Measurements from ENCODE around the gene GPSM1. TPM values are rescaled to one million over a fixed set of nuclear protein-coding genes. Genes with fewer than 3 reads are reported as not detected.
A peak's percentile ranks its signal among the peaks of the same experiment; 100 is the strongest.
"Not testable (repeated sequence)": the region's sequence is repeated elsewhere in the genome, so short reads cannot be mapped to it uniquely, and the experiment has no call there.

The GPSM1 gene
- total RNA-seq, 3 donors from 2014 or later = 12.8 to 13.6 (median 13.4) TPM

- H3K4me1 Mint-ChIP-seq (ENCODE audit: low read depth) = peaks cover 2% of the 10 kb centered on the region
- ATAC-seq (peak in 1 of 2 donors; percentile 3), DNase-seq (no peak)
- no peak overlapping the region for H3K4me3 Mint-ChIP-seq
- no peaks in the 10 kb centered on the region for H3K27me3 Mint-ChIP-seq (ENCODE audit: low read depth)
- H3K9me3 Mint-ChIP-seq = no peaks in the 10 kb centered on the region
- no peaks in the 10 kb centered on the region for H3K36me3 Mint-ChIP-seq (ENCODE audit: insufficient read depth)
These were observed 16.0 kb downstream of the GPSM1 start for GRCh38 chr9:136343121-136343883.

GRCh38 chr9:136343884-136344269 lies 16.5 kb downstream of the GPSM1 start:
- no peak for ATAC-seq
- H3K27me3 Mint-ChIP-seq (ENCODE audit: low read depth) = no peaks in the 10 kb centered on the region
- no peak overlapping the region for H3K4me3 Mint-ChIP-seq
- no peak for DNase-seq
- H3K9me3 Mint-ChIP-seq = no peaks in the 10 kb centered on the region
- no peaks in the 10 kb centered on the region for H3K36me3 Mint-ChIP-seq (ENCODE audit: insufficient read depth)
- H3K4me1 Mint-ChIP-seq (ENCODE audit: low read depth) = peaks cover 2% of the 10 kb centered on the region

GRCh38 chr9:136344544-136345280 lies 17.4 kb downstream of the GPSM1 start:
- peaks cover 2% of the 10 kb centered on the region for H3K4me1 Mint-ChIP-seq (ENCODE audit: low read depth)
- H3K27me3 Mint-ChIP-seq (ENCODE audit: low read depth) = no peaks in the 10 kb centered on the region
- no peak for DNase-seq
- H3K9me3 Mint-ChIP-seq = no peaks in the 10 kb centered on the region
- no peak overlapping the region for H3K4me3 Mint-ChIP-seq
- H3K36me3 Mint-ChIP-seq (ENCODE audit: insufficient read depth) = no peaks in the 10 kb centered on the region
- ATAC-seq = no peak

GRCh38 chr9:136345281-136346156 lies 18.2 kb downstream of the GPSM1 start:
- no peaks in the 10 kb centered on the region for H3K36me3 Mint-ChIP-seq (ENCODE audit: insufficient read depth)
- H3K4me3 Mint-ChIP-seq = no peak overlapping the region
- DNase-seq (no peak), ATAC-seq (no peak)
- no peaks in the 10 kb centered on the region for H3K9me3 Mint-ChIP-seq
- peaks cover 2% of the 10 kb centered on the region for H3K4me1 Mint-ChIP-seq (ENCODE audit: low read depth)
- no peaks in the 10 kb centered on the region for H3K27me3 Mint-ChIP-seq (ENCODE audit: low read depth)

GRCh38 chr9:136346157-136346481 lies 18.8 kb downstream of the GPSM1 start:
- H3K36me3 Mint-ChIP-seq (ENCODE audit: insufficient read depth) = no peaks in the 10 kb centered on the region
- no peak overlapping the region for H3K4me3 Mint-ChIP-seq
- no peak for DNase-seq
- peaks cover 2% of the 10 kb centered on the region for H3K4me1 Mint-ChIP-seq (ENCODE audit: low read depth)
- no peaks in the 10 kb centered on the region for H3K27me3 Mint-ChIP-seq (ENCODE audit: low read depth)
- no peak for ATAC-seq
- H3K9me3 Mint-ChIP-seq = no peaks in the 10 kb centered on the region

- H3K36me3 Mint-ChIP-seq (ENCODE audit: insufficient read depth) = no peaks in the 10 kb centered on the region
- ATAC-seq (no peak), DNase-seq (no peak)
- H3K4me1 Mint-ChIP-seq (ENCODE audit: low read depth) = peaks cover 2% of the 10 kb centered on the region
- H3K9me3 Mint-ChIP-seq = no peaks in the 10 kb centered on the region
- no peak overlapping the region for H3K4me3 Mint-ChIP-seq
- no peaks in the 10 kb centered on the region for H3K27me3 Mint-ChIP-seq (ENCODE audit: low read depth)
These were observed 19.7 kb downstream of the GPSM1 start for GRCh38 chr9:136346927-136347465.

GRCh38 chr9:136347472-136348256 lies 20.3 kb downstream of the GPSM1 start:
- ATAC-seq = no peak
- no peaks in the 10 kb centered on the region for H3K36me3 Mint-ChIP-seq (ENCODE audit: insufficient read depth)
- H3K9me3 Mint-ChIP-seq = no peaks in the 10 kb centered on the region
- H3K27me3 Mint-ChIP-seq (ENCODE audit: low read depth) = no peaks in the 10 kb centered on the region
- no peak for DNase-seq
- peaks cover 2% of the 10 kb centered on the region for H3K4me1 Mint-ChIP-seq (ENCODE audit: low read depth)
- no peak overlapping the region for H3K4me3 Mint-ChIP-seq

- DNase-seq = no peak
- no peak overlapping the region for H3K4me3 Mint-ChIP-seq
- ATAC-seq = no peak
- no peaks in the 10 kb centered on the region for H3K36me3 Mint-ChIP-seq (ENCODE audit: insufficient read depth)
- H3K4me1 Mint-ChIP-seq (ENCODE audit: low read depth) = no peaks in the 10 kb centered on the region
- H3K9me3 Mint-ChIP-seq = no peaks in the 10 kb centered on the region
- no peaks in the 10 kb centered on the region for H3K27me3 Mint-ChIP-seq (ENCODE audit: low read depth)
These were observed 21.4 kb downstream of the GPSM1 start for GRCh38 chr9:136348691-136349090.

GRCh38 chr9:136349546-136349945 lies 22.2 kb downstream of the GPSM1 start:
- Mint-ChIP-seq H3K4me3 (no peak overlapping the region), H3K36me3 (ENCODE audit: insufficient read depth) (no peaks in the 10 kb centered on the region), H3K27me3 (ENCODE audit: low read depth) (no peaks in the 10 kb centered on the region), H3K9me3 (no peaks in the 10 kb centered on the region), H3K4me1 (ENCODE audit: low read depth) (no peaks in the 10 kb centered on the region)
- no peak for ATAC-seq
- DNase-seq = no peak

- Mint-ChIP-seq H3K4me3 (no peak overlapping the region), H3K4me1 (ENCODE audit: low read depth) (no peaks in the 10 kb centered on the region), H3K36me3 (ENCODE audit: insufficient read depth) (no peaks in the 10 kb centered on the region), H3K27me3 (ENCODE audit: low read depth) (no peaks in the 10 kb centered on the region), H3K9me3 (no peaks in the 10 kb centered on the region)
- ATAC-seq (no peak), DNase-seq (no peak)
These were observed 24.0 kb downstream of the GPSM1 start for GRCh38 chr9:136351252-136351800.

- not testable (repeated sequence) for H3K4me1 Mint-ChIP-seq (ENCODE audit: low read depth); H3K9me3 Mint-ChIP-seq; DNase-seq; ATAC-seq; H3K36me3 Mint-ChIP-seq (ENCODE audit: insufficient read depth); H3K4me3 Mint-ChIP-seq; H3K27me3 Mint-ChIP-seq (ENCODE audit: low read depth)
These were observed 24.5 kb downstream of the GPSM1 start for GRCh38 chr9:136351868-136352267.

- Mint-ChIP-seq H3K36me3 (ENCODE audit: insufficient read depth) (no peaks in the 10 kb centered on the region), H3K4me1 (ENCODE audit: low read depth) (no peaks in the 10 kb centered on the region), H3K27me3 (ENCODE audit: low read depth) (no peaks in the 10 kb centered on the region), H3K9me3 (no peaks in the 10 kb centered on the region), H3K4me3 (no peak overlapping the region)
- ATAC-seq (no peak), DNase-seq (no peak)
These were observed 25.3 kb downstream of the GPSM1 start for GRCh38 chr9:136352682-136353081.

GRCh38 chr9:136353088-136353487 lies 25.7 kb downstream of the GPSM1 start:
- no peaks in the 10 kb centered on the region for H3K4me1 Mint-ChIP-seq (ENCODE audit: low read depth)
- ATAC-seq = no peak
- no peaks in the 10 kb centered on the region for H3K27me3 Mint-ChIP-seq (ENCODE audit: low read depth)
- DNase-seq = no peak
- H3K36me3 Mint-ChIP-seq (ENCODE audit: insufficient read depth) = no peaks in the 10 kb centered on the region
- H3K9me3 Mint-ChIP-seq = no peaks in the 10 kb centered on the region
- H3K4me3 Mint-ChIP-seq = no peak overlapping the region
